Neuronal stem cell (in vitro differentiated cells): ENCODE measurements around the gene C5orf24. TPM values are rescaled to one million over a fixed set of nuclear protein-coding genes. Genes with fewer than 3 reads are reported as not detected.

Experiments
- DNase-seq: peaks from one replicate; pipeline ENCODE4 v3.0.0-alpha.2; 2013; ENCODE audit warnings: low spot score
- H2AFZ ChIP-seq: one replicate; pipeline ENCODE4 v1.6.1; 2013; ENCODE audit warnings: mild to moderate bottlenecking, low read length, inconsistent platforms
- H2AK5ac ChIP-seq: 2 replicates; pipeline ENCODE4 v1.6.1; 2013; ENCODE audit warnings: low read depth, mild to moderate bottlenecking, inconsistent platforms, low read length, moderate library complexity, mixed read lengths
- H2BK120ac ChIP-seq: 2 replicates; pipeline ENCODE4 v1.6.1; 2013; ENCODE audit warnings: low read depth, mild to moderate bottlenecking, inconsistent platforms, low read length, moderate library complexity, mixed read lengths
- H2BK12ac ChIP-seq: one replicate; pipeline ENCODE4 v1.6.1; 2013; ENCODE audit warnings: low read length, inconsistent platforms
- H2BK15ac ChIP-seq: 2 replicates; pipeline ENCODE4 v1.6.1; 2013; ENCODE audit warnings: mild to moderate bottlenecking, low read length, inconsistent platforms, mixed read lengths
- H2BK5ac ChIP-seq: one replicate; pipeline ENCODE4 v1.6.1; 2013; ENCODE audit warnings: inconsistent platforms, mild to moderate bottlenecking, low read length, moderate library complexity
- H3K14ac ChIP-seq: one replicate; pipeline ENCODE4 v1.6.1; 2013; ENCODE audit warnings: low read length, inconsistent platforms
- H3K18ac ChIP-seq: 2 replicates; pipeline ENCODE4 v1.6.1; 2013; ENCODE audit warnings: low read length, inconsistent platforms
- H3K23ac ChIP-seq: 2 replicates; pipeline ENCODE4 v1.6.1; 2013; ENCODE audit warnings: low read depth, mild to moderate bottlenecking, mixed read lengths, low read length, inconsistent platforms; ENCODE audit not compliant: poor library complexity
- H3K27ac ChIP-seq: replicated peaks from 3 replicates; pipeline ENCODE4 v1.5.1; 2013; ENCODE audit warnings: low read length, inconsistent platforms
- H3K27me3 ChIP-seq, 3 experiments: 2 replicates each; pipeline ENCODE4 v1.6.1; 2013; ENCODE audit warnings: low read length in 3 of 3, mild to moderate bottlenecking in 2 of 3, inconsistent platforms in 1 of 3, low read depth in 1 of 3, mixed read lengths in 1 of 3, moderate library complexity in 1 of 3; ENCODE audit not compliant: control insufficient read depth in 3 of 3, insufficient read depth in 3 of 3
- H3K36me3 ChIP-seq, 2 donors: replicated peaks in 1 of 2; 2 replicates each; pipeline ENCODE4 v1.6.1; 2013; ENCODE audit warnings: low read length in 2 of 2; ENCODE audit not compliant: control insufficient read depth in 2 of 2, insufficient read depth in 2 of 2
- H3K4ac ChIP-seq: 2 replicates; pipeline ENCODE4 v1.6.1; 2013; ENCODE audit warnings: inconsistent platforms, mild to moderate bottlenecking, low read length, moderate library complexity
- H3K4me1 ChIP-seq, 2 donors: 1 replicate in 1 of 2; 2 replicates in 1 of 2; pipeline ENCODE4 v1.6.1; 2013; ENCODE audit warnings: low read length in 2 of 2, low read depth in 1 of 2; ENCODE audit not compliant: control insufficient read depth in 2 of 2, insufficient read depth in 1 of 2
- H3K4me2 ChIP-seq: one replicate; pipeline ENCODE4 v1.6.1; 2013; ENCODE audit warnings: mild to moderate bottlenecking, low read length, inconsistent platforms; ENCODE audit not compliant: insufficient read depth, poor library complexity, severe bottlenecking
- H3K4me3 ChIP-seq, 2 donors: 2 replicates each; pipeline ENCODE4 v1.5.1; 2013; ENCODE audit warnings: low read length in 2 of 2, mild to moderate bottlenecking in 2 of 2, inconsistent platforms in 1 of 2, moderate library complexity in 1 of 2
- H3K79me1 ChIP-seq: one replicate; pipeline ENCODE4 v1.6.1; 2013; ENCODE audit warnings: low read depth, mild to moderate bottlenecking, inconsistent platforms, low read length, moderate library complexity
- H3K9ac ChIP-seq: one replicate; pipeline ENCODE4 v1.6.1; 2013; ENCODE audit warnings: mild to moderate bottlenecking, low read depth, low read length, inconsistent platforms; ENCODE audit not compliant: poor library complexity
- H3K9me3 ChIP-seq, 2 donors: replicated peaks in 1 of 2; 2 replicates each; pipeline versions ENCODE3 to v1.6.1; 2013; ENCODE audit warnings: low read length in 2 of 2, mild to moderate bottlenecking in 2 of 2, inconsistent platforms in 1 of 2, low read depth in 1 of 2, mixed read lengths in 1 of 2, moderate library complexity in 1 of 2; ENCODE audit not compliant: control insufficient read depth in 2 of 2, insufficient read depth in 1 of 2
- H4K8ac ChIP-seq: one replicate; pipeline ENCODE4 v1.6.1; 2013; ENCODE audit warnings: low read depth, mild to moderate bottlenecking, inconsistent platforms, low read length, moderate library complexity
- H4K91ac ChIP-seq: one replicate; pipeline ENCODE4 v1.6.1; 2013; ENCODE audit warnings: low read length, low read depth, mild to moderate bottlenecking, inconsistent platforms; ENCODE audit not compliant: poor library complexity
- WGBS, 2 donors: extraction: QIAGEN DNeasy Blood & Tissue Kit; methylation state at CpG; one replicate each; pipeline ENCODE4 v1.1.7; 2013; ENCODE audit warnings: missing lambda C conversion rate in 2 of 2, mixed read lengths in 1 of 2; ENCODE audit not compliant: insufficient read length in 2 of 2, insufficient replicate concordance in 1 of 2; ENCODE audit errors: extremely low coverage in 2 of 2; 5-methylcytosine and 5-hydroxymethylcytosine counted together
- polyA plus RNA-seq, 2 experiments: library from polyadenylated mRNA; stranded (reverse); fragments of 200-250 nt; gene quantifications; one replicate each; pipeline ENCODE4 v1.2.3, GENCODE V29; 2013

Gene C5orf24
- polyA plus RNA-seq (2013, experiment 1 of 2): 35.1 TPM
- polyA plus RNA-seq (2013, experiment 2 of 2): 35.4 TPM

DNA sequence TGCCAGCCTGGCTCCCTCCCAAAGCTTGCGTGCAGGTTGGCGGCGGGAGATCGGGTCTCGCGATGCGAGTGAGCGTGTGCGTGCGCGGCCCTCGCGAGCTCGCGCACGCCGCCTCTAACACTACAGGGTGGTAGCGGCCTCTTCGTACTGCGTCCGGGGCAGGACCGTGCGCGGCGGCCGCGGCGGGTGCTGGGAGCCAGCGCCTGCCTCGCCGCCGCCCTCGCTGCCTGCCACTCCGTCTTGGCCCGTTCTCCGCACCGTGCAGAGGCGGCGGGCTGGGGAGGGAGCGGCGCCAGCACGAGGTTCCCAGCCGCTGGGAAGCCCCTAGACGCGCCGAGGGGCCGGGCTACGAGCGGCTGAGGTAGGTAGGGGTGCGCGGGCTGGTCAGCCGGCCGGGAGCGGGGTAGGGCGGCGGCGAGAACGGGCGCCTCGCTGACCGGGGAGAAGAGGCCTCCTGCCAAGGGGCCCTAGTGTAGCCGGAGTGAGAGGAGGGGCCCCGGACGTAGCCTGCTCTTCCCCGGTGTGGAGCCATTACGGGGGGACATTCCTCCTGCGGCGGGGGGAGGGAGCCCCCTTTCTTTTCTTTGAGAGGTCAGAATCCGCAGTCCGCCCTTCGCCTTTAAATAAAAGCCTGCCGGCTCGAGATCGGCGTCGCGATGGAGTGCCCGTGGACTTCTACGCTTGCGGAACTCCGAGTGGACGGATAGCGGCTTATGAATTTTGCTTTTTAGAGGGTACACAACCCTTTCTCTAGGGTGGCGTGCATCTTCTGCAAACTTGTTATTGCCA lies at the start of gene C5orf24:
Gene C5orf24 (plus strand): TSS at position 117 of the 789 bp plus-strand sequence. CDS start 8,933 bp downstream, outside the sequence.
- H3K18ac ChIP-seq: peak within 1 kb of the TSS; percentile 100
- H3K79me1 ChIP-seq: no peaks in the 10 kb centered on the region
- peak within 1 kb of the TSS; percentile 76 for H3K4ac ChIP-seq
- peak within 1 kb of the TSS; percentile 98 for H3K27ac ChIP-seq
- no peaks in the 10 kb centered on the region for H3K9me3 ChIP-seq
- H3K4me2 ChIP-seq: peak within 1 kb of the TSS; percentile 49
- H3K27me3 ChIP-seq: no peaks in the 10 kb centered on the region
- H2BK12ac ChIP-seq: no peak within 1 kb of the TSS
- H2BK15ac ChIP-seq: peak within 1 kb of the TSS; percentile 58
- peak within 1 kb of the TSS; percentile 97 for H2BK5ac ChIP-seq
- H2AK5ac ChIP-seq: no peak within 1 kb of the TSS
- H2AFZ ChIP-seq: peak within 1 kb of the TSS; percentile 91
- H4K91ac ChIP-seq: peak within 1 kb of the TSS; percentile 85
- DNase-seq: peak; percentile 81
- WGBS, 2 donors: no CpG with 5 or more reads among the region's 84 CpGs
- peaks cover 1 to 54% of the 10 kb centered on the region in 2 donors for H3K36me3 ChIP-seq
- peak within 1 kb of the TSS; percentile 89 for H3K14ac ChIP-seq
- H2BK120ac ChIP-seq: peak within 1 kb of the TSS; percentile 98
- H4K8ac ChIP-seq: peak within 1 kb of the TSS; percentile 65
- peaks cover 0 to 2% of the 10 kb centered on the region in 2 donors for H3K4me1 ChIP-seq
- H3K4me3 ChIP-seq: peak within 1 kb of the TSS; percentile 83 to 92
- peak within 1 kb of the TSS; percentile 97 for H3K9ac ChIP-seq
- peak within 1 kb of the TSS; percentile 99 for H3K23ac ChIP-seq

DNA sequence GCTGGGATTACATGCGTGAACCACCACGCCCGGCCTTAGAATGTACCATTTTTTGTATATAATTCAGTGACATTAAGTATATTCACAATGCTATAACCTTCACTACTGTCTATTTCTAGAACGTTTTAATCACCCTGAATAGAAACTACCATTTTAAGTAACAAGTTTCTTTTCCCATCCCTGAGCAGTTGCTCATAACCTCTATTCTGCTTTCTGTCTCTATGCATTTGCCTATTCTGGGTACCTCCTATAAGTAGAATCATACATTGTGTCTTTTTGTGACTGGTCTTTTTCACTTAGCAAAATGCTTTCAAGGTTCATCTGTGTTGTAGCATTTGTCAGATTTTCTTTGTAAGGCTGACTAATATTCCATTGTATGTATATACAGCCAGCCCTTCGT lies 47.3 kb upstream of the C5orf24 start:
- Histone ChIP-seq H2BK120ac (no peak overlapping the region), H3K4me2 (no peak overlapping the region), H3K9me3 (no peaks in the 10 kb centered on the region), H3K36me3 (peaks cover 22 to 96% of the 10 kb centered on the region in 2 donors), H3K23ac (no peak overlapping the region), H3K4me3 (no peak overlapping the region), H3K18ac (no peak overlapping the region), H2AFZ (no peak overlapping the region), H3K79me1 (no peaks in the 10 kb centered on the region), H3K27me3 (no peaks in the 10 kb centered on the region), H2BK12ac (no peak overlapping the region), H3K9ac (no peak overlapping the region), H2AK5ac (no peak overlapping the region), H4K8ac (no peak overlapping the region), H3K4ac (no peak overlapping the region), H3K4me1 (no peaks in the 10 kb centered on the region), H4K91ac (no peak overlapping the region), H2BK5ac (no peak overlapping the region), H3K14ac (no peak overlapping the region), H2BK15ac (no peak overlapping the region), H3K27ac (no peak overlapping the region)
- WGBS, 2 donors: no CpG with 5 or more reads among the region's 5 CpGs
- DNase-seq: no peak

DNA sequence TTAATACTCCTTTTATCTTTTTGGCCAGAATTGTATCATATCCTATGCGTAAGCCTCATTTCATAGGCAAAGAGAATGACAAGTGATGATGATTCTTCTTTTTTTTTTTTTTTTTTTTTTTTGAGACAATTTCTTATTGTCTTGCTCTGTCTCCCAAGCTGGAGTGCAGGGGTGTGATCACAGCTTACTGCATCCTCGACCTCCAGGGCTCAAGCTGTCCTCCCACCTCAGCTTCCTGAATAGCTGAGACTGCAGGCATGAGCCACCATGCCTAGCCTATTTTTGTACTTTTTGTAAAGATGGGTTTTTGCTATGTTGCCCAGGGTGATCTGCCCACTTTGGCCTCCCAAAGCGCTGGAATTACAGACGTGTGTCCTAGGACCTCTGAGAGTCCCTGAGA lies 41.9 kb upstream of the C5orf24 start:
- Histone ChIP-seq H3K4me2 (no peak overlapping the region), H3K79me1 (no peaks in the 10 kb centered on the region), H3K36me3 (peaks cover 7 to 97% of the 10 kb centered on the region in 2 donors), H2BK12ac (no peak overlapping the region), H3K27ac (no peak overlapping the region), H3K23ac (no peak overlapping the region), H3K4me1 (no peaks in the 10 kb centered on the region), H2BK120ac (no peak overlapping the region), H2BK5ac (no peak overlapping the region), H3K27me3 (no peaks in the 10 kb centered on the region), H4K8ac (no peak overlapping the region), H2AK5ac (no peak overlapping the region), H3K9me3 (no peaks in the 10 kb centered on the region), H2AFZ (no peak overlapping the region), H2BK15ac (no peak overlapping the region), H3K4me3 (no peak overlapping the region), H3K14ac (no peak overlapping the region), H4K91ac (no peak overlapping the region), H3K18ac (no peak overlapping the region), H3K4ac (no peak overlapping the region), H3K9ac (no peak overlapping the region)
- no peak for DNase-seq
- no CpG with 5 or more reads among the region's 4 CpGs for WGBS, 2 donors

DNA sequence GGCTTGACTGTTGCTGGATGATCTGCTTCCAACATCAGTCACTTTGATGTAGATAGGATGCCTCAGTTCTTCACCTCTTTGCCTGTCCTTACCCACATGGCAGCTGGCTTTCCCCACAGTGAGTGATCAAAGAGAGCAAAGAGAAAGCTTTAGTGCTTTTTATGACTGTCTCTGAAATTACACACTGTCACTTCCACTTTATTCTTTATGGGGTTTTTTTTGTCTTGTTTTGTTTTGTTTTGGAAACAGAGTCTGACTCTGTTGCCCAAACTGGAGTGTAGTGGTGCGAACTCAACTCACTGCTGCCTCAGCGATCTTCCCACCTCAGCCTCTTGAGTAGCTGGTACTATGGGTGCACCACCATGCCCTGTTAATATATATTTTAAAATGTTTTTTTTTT lies 32.4 kb upstream of the C5orf24 start:
- no peak overlapping the region for H2BK120ac ChIP-seq
- no CpG with 5 or more reads among the region's 2 CpGs for WGBS, 2 donors

More for the DNA sequence above, 32.4 kb upstream of the C5orf24 start:
- no peak overlapping the region for H3K4me3 ChIP-seq
- H3K18ac ChIP-seq: no peak overlapping the region
- no peak overlapping the region for H3K27ac ChIP-seq
- H2BK15ac ChIP-seq: no peak overlapping the region
- no peak for DNase-seq
- no peak overlapping the region for H2BK5ac ChIP-seq
- H2AK5ac ChIP-seq: no peak overlapping the region
- no peak overlapping the region for H3K23ac ChIP-seq
- no peak overlapping the region for H3K14ac ChIP-seq
- H2BK12ac ChIP-seq: no peak overlapping the region
- H3K79me1 ChIP-seq: no peaks in the 10 kb centered on the region
- no peak overlapping the region for H3K4me2 ChIP-seq
- H2AFZ ChIP-seq: no peak overlapping the region
- no peak overlapping the region for H3K4ac ChIP-seq
- H3K36me3 ChIP-seq: peaks cover 20 to 96% of the 10 kb centered on the region in 2 donors
- H4K91ac ChIP-seq: no peak overlapping the region
- no peak overlapping the region for H3K9ac ChIP-seq
- H3K9me3 ChIP-seq: no peaks in the 10 kb centered on the region
- no peaks in the 10 kb centered on the region for H3K4me1 ChIP-seq
- no peak overlapping the region for H4K8ac ChIP-seq
- no peaks in the 10 kb centered on the region for H3K27me3 ChIP-seq
